Karpas-422 (cell line): ENCODE results near the gene CA5B. TPM values are rescaled to one million over a fixed set of nuclear protein-coding genes. Genes with fewer than 3 reads are reported as not detected.
"Not testable (repeated sequence)": the region's sequence is repeated elsewhere in the genome, so short reads cannot be mapped to it uniquely, and the experiment has no call there.

Experiments used
- DNase-seq: peaks from one replicate; pipeline ENCODE4 v3.0.0-alpha.2; 2015
- H2AFZ ChIP-seq: fragments of 200-600 bp; sonication (generic); 2 replicates; pipeline ENCODE4 v1.6.1; 2014; ENCODE audit warnings: antibody characterized with exemption, low read length, mixed read lengths
- H3K27ac ChIP-seq: fragments of 200-600 bp; sonication (generic); 2 replicates; pipeline ENCODE4 v1.5.1; 2014; ENCODE audit warnings: mild to moderate bottlenecking, low read length, moderate library complexity
- H3K27me3 ChIP-seq: fragments of 200-600 bp; sonication (generic); 2 replicates; pipeline ENCODE4 v1.6.1; 2014; ENCODE audit warnings: low read length, mixed read lengths
- H3K36me3 ChIP-seq: fragments of 200-600 bp; sonication (generic); 2 replicates; pipeline ENCODE4 v1.6.1; 2014; ENCODE audit warnings: low read length, mixed read lengths; ENCODE audit not compliant: insufficient read depth
- H3K4me1 ChIP-seq: fragments of 200-600 bp; sonication (generic); 2 replicates; pipeline ENCODE4 v1.6.1; 2014; ENCODE audit warnings: mild to moderate bottlenecking, low read length, mixed read lengths
- H3K4me2 ChIP-seq: fragments of 200-600 bp; sonication (generic); 2 replicates; pipeline ENCODE4 v1.6.1; 2014; ENCODE audit warnings: low read length, low read depth, mild to moderate bottlenecking; ENCODE audit not compliant: poor library complexity, severe bottlenecking
- H3K4me3 ChIP-seq: fragments of 200-600 bp; sonication (generic); 2 replicates; pipeline ENCODE4 v1.5.1; 2014; ENCODE audit warnings: mild to moderate bottlenecking, antibody characterized with exemption, low read length, mixed read lengths
- H3K79me2 ChIP-seq: fragments of 200-600 bp; sonication (generic); 2 replicates; pipeline ENCODE4 v1.6.1; 2014; ENCODE audit warnings: mild to moderate bottlenecking, low read length, mixed read lengths
- H3K9ac ChIP-seq: fragments of 200-600 bp; sonication (generic); 2 replicates; pipeline ENCODE4 v1.6.0; 2014; ENCODE audit warnings: low read length
- H3K9me2 ChIP-seq: fragments of 200-600 bp; sonication (generic), shearing (Covaris generic); replicated peaks from 2 replicates; pipeline ENCODE4 v1.6.0; 2014; ENCODE audit warnings: mild to moderate bottlenecking, low read length, moderate library complexity; ENCODE audit not compliant: insufficient read depth
- H3K9me3 ChIP-seq: fragments of 300-700, 200-600 bp; sonication (generic); 2 replicates; pipeline ENCODE4 v1.6.1; 2014; ENCODE audit warnings: low read length, mixed read lengths
- H4K20me1 ChIP-seq: fragments of 200-600 bp; sonication (generic); 2 replicates; pipeline ENCODE4 v1.6.1; 2014; ENCODE audit warnings: mild to moderate bottlenecking, antibody characterized with exemption, low read length, low read depth; ENCODE audit not compliant: insufficient read depth
- total RNA-seq: library from RNA; depleted of rRNA; stranded (reverse); fragments of >200 nt; shearing (Covaris generic); gene quantifications from 2 replicates; pipeline ENCODE4 v1.2.3, GENCODE V29; 2014; ENCODE audit warnings: low replicate concordance

The CA5B gene
- total RNA-seq, 1 experiment from 2014 or later = 14.1 TPM

GRCh38 chrX:15718283-15718970, 19.6 kb upstream of the CA5B start:
- no peaks in the 10 kb centered on the region for H3K9me3 ChIP-seq
- H4K20me1 ChIP-seq = no peaks in the 10 kb centered on the region
- no peak overlapping the region for H3K4me2 ChIP-seq
- H3K27ac ChIP-seq = no peak overlapping the region
- no peak overlapping the region for H3K4me3 ChIP-seq
- H2AFZ ChIP-seq = no peak overlapping the region
- H3K79me2 ChIP-seq = peaks cover 2% of the 10 kb centered on the region; the same call in 1 of the 2 replicates
- H3K9ac ChIP-seq = no peak overlapping the region
- H3K36me3 ChIP-seq = no peaks in the 10 kb centered on the region
- no peaks in the 10 kb centered on the region for H3K9me2 ChIP-seq
- DNase-seq = no peak
- no peaks in the 10 kb centered on the region for H3K27me3 ChIP-seq
- peaks cover 5% of the 10 kb centered on the region for H3K4me1 ChIP-seq

GRCh38 chrX:15719324-15719968, 18.6 kb upstream of the CA5B start:
- H3K4me2 ChIP-seq = no peak overlapping the region
- H4K20me1 ChIP-seq = no peaks in the 10 kb centered on the region
- no peak overlapping the region for H3K4me3 ChIP-seq
- no peaks in the 10 kb centered on the region for H3K36me3 ChIP-seq
- H3K27me3 ChIP-seq = no peaks in the 10 kb centered on the region
- H3K4me1 ChIP-seq = peaks cover 5% of the 10 kb centered on the region
- H3K9ac ChIP-seq = no peak overlapping the region
- peaks cover 2% of the 10 kb centered on the region; the same call in 1 of the 2 replicates for H3K79me2 ChIP-seq
- no peak for DNase-seq
- H3K9me2 ChIP-seq = no peaks in the 10 kb centered on the region
- no peak overlapping the region for H3K27ac ChIP-seq
- no peaks in the 10 kb centered on the region for H3K9me3 ChIP-seq
- no peak overlapping the region for H2AFZ ChIP-seq

GRCh38 chrX:15721911-15722310, 16.2 kb upstream of the CA5B start:
- Histone ChIP-seq H4K20me1 (no peaks in the 10 kb centered on the region), H3K4me2 (no peak overlapping the region), H3K79me2 (peaks cover 2% of the 10 kb centered on the region; the same call in 1 of the 2 replicates), H3K4me1 (peaks cover 5% of the 10 kb centered on the region), H3K9ac (no peak overlapping the region), H3K4me3 (no peak overlapping the region), H3K27me3 (no peaks in the 10 kb centered on the region), H2AFZ (no peak overlapping the region), H3K36me3 (no peaks in the 10 kb centered on the region), H3K9me2 (no peaks in the 10 kb centered on the region), H3K27ac (no peak overlapping the region), H3K9me3 (no peaks in the 10 kb centered on the region)
- DNase-seq = no peak

- H3K79me2 ChIP-seq = peaks cover 2% of the 10 kb centered on the region; the same call in 1 of the 2 replicates
- no peak for DNase-seq
- no peak overlapping the region for H3K9ac ChIP-seq
- H3K9me2 ChIP-seq = no peaks in the 10 kb centered on the region
- no peaks in the 10 kb centered on the region for H3K36me3 ChIP-seq
- H2AFZ ChIP-seq = no peak overlapping the region
- H3K27ac ChIP-seq = no peak overlapping the region
- no peak overlapping the region for H3K4me3 ChIP-seq
- H3K4me1 ChIP-seq = no peaks in the 10 kb centered on the region
- H3K27me3 ChIP-seq = no peaks in the 10 kb centered on the region
- H3K4me2 ChIP-seq = no peak overlapping the region
- no peaks in the 10 kb centered on the region for H3K9me3 ChIP-seq
- no peaks in the 10 kb centered on the region for H4K20me1 ChIP-seq
These were observed 14.1 kb upstream of the CA5B start for GRCh38 chrX:15723887-15724517.

GRCh38 chrX:15724911-15725310, 13.2 kb upstream of the CA5B start:
- H3K4me2 ChIP-seq = no peak overlapping the region
- H3K27me3 ChIP-seq = no peaks in the 10 kb centered on the region
- H2AFZ ChIP-seq = no peak overlapping the region
- H3K9me2 ChIP-seq = no peaks in the 10 kb centered on the region
- H3K27ac ChIP-seq = no peak overlapping the region
- no peak overlapping the region for H3K4me3 ChIP-seq
- H3K9ac ChIP-seq = no peak overlapping the region
- no peaks in the 10 kb centered on the region for H3K9me3 ChIP-seq
- H4K20me1 ChIP-seq = no peaks in the 10 kb centered on the region
- H3K4me1 ChIP-seq = no peaks in the 10 kb centered on the region
- DNase-seq = no peak
- peaks cover 6% of the 10 kb centered on the region; the same call in 1 of the 2 replicates for H3K79me2 ChIP-seq
- no peaks in the 10 kb centered on the region for H3K36me3 ChIP-seq

- H2AFZ ChIP-seq, H3K9ac ChIP-seq, H3K4me2 ChIP-seq, H3K9me3 ChIP-seq, H3K79me2 ChIP-seq, H3K4me1 ChIP-seq, H3K4me3 ChIP-seq, DNase-seq, H4K20me1 ChIP-seq, H3K27ac ChIP-seq, H3K27me3 ChIP-seq, H3K9me2 ChIP-seq, H3K36me3 ChIP-seq: not testable (repeated sequence)
These were observed 6.7 kb upstream of the CA5B start for GRCh38 chrX:15731368-15731767.

- H2AFZ ChIP-seq = no peak overlapping the region
- no peaks in the 10 kb centered on the region for H4K20me1 ChIP-seq
- H3K9ac ChIP-seq = peak overlapping the region; percentile 25
- H3K9me2 ChIP-seq = no peaks in the 10 kb centered on the region
- peak; percentile 52 for DNase-seq
- H3K4me3 ChIP-seq = peak overlapping the region; percentile 59
- H3K27ac ChIP-seq = peak overlapping the region; percentile 56
- peaks cover 21% of the 10 kb centered on the region for H3K4me1 ChIP-seq
- H3K36me3 ChIP-seq = no peaks in the 10 kb centered on the region
- peak overlapping the region; percentile 68 for H3K4me2 ChIP-seq
- H3K9me3 ChIP-seq = no peaks in the 10 kb centered on the region
- no peaks in the 10 kb centered on the region; the same call in 1 of the 2 replicates for H3K79me2 ChIP-seq
- no peaks in the 10 kb centered on the region for H3K27me3 ChIP-seq
These were observed 696 bp upstream of the CA5B start for GRCh38 chrX:15737190-15737958.

GRCh38 chrX:15739886-15740285, 1.8 kb downstream of the CA5B start:
- H3K9ac ChIP-seq = no peak overlapping the region
- H3K4me3 ChIP-seq = no peak overlapping the region
- no peaks in the 10 kb centered on the region for H4K20me1 ChIP-seq
- H2AFZ ChIP-seq = no peak overlapping the region
- no peak overlapping the region for H3K27ac ChIP-seq
- no peaks in the 10 kb centered on the region for H3K9me2 ChIP-seq
- peaks cover 21% of the 10 kb centered on the region for H3K4me1 ChIP-seq
- no peaks in the 10 kb centered on the region; the same call in 1 of the 2 replicates for H3K79me2 ChIP-seq
- H3K36me3 ChIP-seq = no peaks in the 10 kb centered on the region
- no peaks in the 10 kb centered on the region for H3K27me3 ChIP-seq
- H3K4me2 ChIP-seq = no peak overlapping the region
- DNase-seq = no peak
- no peaks in the 10 kb centered on the region for H3K9me3 ChIP-seq
